AG10803 (cell line): ENCODE measurements around the gene AGPAT3.

Experiments
- DNase-seq: peaks from one replicate; pipeline ENCODE4 v3.0.0; 2010; ENCODE audit warnings: low read depth
- H3K4me3 ChIP-seq: 2 replicates; pipeline ENCODE4 v1.5.1; 2011; ENCODE audit warnings: mild to moderate bottlenecking, low read length, control low read depth
- CTCF ChIP-seq: conservative IDR thresholded peaks from 2 replicates; pipeline ENCODE4 v1.5.1; 2011; ENCODE audit warnings: mild to moderate bottlenecking, low read length, control low read depth, inconsistent platforms

AGPAT3 gene

GRCh38 chr21:43994085-43994484 is 129.1 kb downstream of the AGPAT3 start:
- TF ChIP-seq CTCF, result no peak
- H3K4me3 ChIP-seq, result no peak overlapping the region
- DNase-seq, result no peak

- no peak for TF ChIP-seq CTCF
- DNase-seq, result no peak
- no peak overlapping the region for H3K4me3 ChIP-seq
Measured at GRCh38 chr21:43994646-43995045, 129.6 kb downstream of the AGPAT3 start.

- TF ChIP-seq CTCF, result no peak
- DNase-seq, result no peak
- no peak overlapping the region for H3K4me3 ChIP-seq
Measured at GRCh38 chr21:43995521-43996105, 130.6 kb downstream of the AGPAT3 start.

GRCh38 chr21:43997766-43998742 is 133.0 kb downstream of the AGPAT3 start:
- DNase-seq, result no peak
- TF ChIP-seq CTCF, result no peak
- no peak overlapping the region for H3K4me3 ChIP-seq

- no peak overlapping the region for H3K4me3 ChIP-seq
- no peak for TF ChIP-seq CTCF
- DNase-seq, result no peak
Measured at GRCh38 chr21:44000360-44000759, 135.3 kb downstream of the AGPAT3 start.

- no peak overlapping the region for H3K4me3 ChIP-seq
- TF ChIP-seq CTCF, result no peak
- no peak for DNase-seq
Measured at GRCh38 chr21:44002511-44002910, 137.5 kb downstream of the AGPAT3 start.
